B cell (primary cell): ENCODE measurements around the gene HTT. TPM values are rescaled to one million over a fixed set of nuclear protein-coding genes. Genes with fewer than 3 reads are reported as not detected.

Source experiments
- ATAC-seq: fragments of 200-7000 bp; cut with Tn5 transposase; one replicate; pipeline ENCODE4 v1.10.0; 2021; ENCODE audit warnings: low read depth, mild to moderate bottlenecking, moderate number of reproducible peaks, moderate library complexity
- CTCF ChIA-PET: fragments of 350-600 bp; sonication (Branson Sonifier 250); formaldehyde crosslinking; loops from one replicate; lab custom pipeline; 2021; ENCODE audit warnings: antibody characterized with exemption, inconsistent platforms; lab: Charles Lee
- POLR2A ChIA-PET: fragments of 350-600 bp; sonication (Branson Sonifier 250); formaldehyde crosslinking; loops from one replicate; lab custom pipeline; 2021; ENCODE audit warnings: antibody characterized with exemption; lab: Charles Lee
- DNase-seq: peaks from one replicate; pipeline ENCODE4 v3.0.0; 2013
- H2AFZ ChIP-seq: 2 replicates; pipeline ENCODE4 v1.6.1; 2012; ENCODE audit warnings: mild to moderate bottlenecking, low read depth, low read length; ENCODE audit not compliant: insufficient read depth, poor library complexity, severe bottlenecking
- H3K27ac ChIP-seq, 2 donors: 1 replicate in 1 of 2; 2 replicates in 1 of 2; pipeline ENCODE4 v1.5.1; 2012 to 2013; ENCODE audit warnings: low read length in 2 of 2, mild to moderate bottlenecking in 2 of 2, moderate library complexity in 1 of 2
- H3K27me3 ChIP-seq, 4 experiments: fragments of 200-600 bp in 1 of 4; sonication (generic) in 1 of 4; replicated peaks in 1 of 4; 1 replicate in 2 of 4; 2 replicates in 2 of 4; pipeline versions ENCODE4 v1.6.1 to v1.7.0; 2013 to 2016; ENCODE audit warnings: low read length in 3 of 4, mild to moderate bottlenecking in 2 of 4, mixed read lengths in 1 of 4, moderate library complexity in 1 of 4; ENCODE audit not compliant: insufficient read depth in 4 of 4, control insufficient read depth in 3 of 4; ENCODE audit errors: control extremely low read depth in 1 of 4
- H3K36me3 ChIP-seq, 2 experiments: replicated peaks in 1 of 2; 1 replicate in 1 of 2; 2 replicates in 1 of 2; pipeline versions ENCODE4 v1.6.1 to v1.7.1; 2013; ENCODE audit warnings: low read length in 1 of 2; ENCODE audit not compliant: insufficient read depth in 2 of 2, control insufficient read depth in 1 of 2; ENCODE audit errors: control extremely low read depth in 1 of 2, extremely low read depth in 1 of 2
- H3K4me1 ChIP-seq, 2 donors: fragments of 200-600 bp in 1 of 2; sonication (generic) in 1 of 2; 1 replicate in 1 of 2; 2 replicates in 1 of 2; pipeline versions ENCODE4 v1.5.1 to v1.6.1; 2013 to 2017; ENCODE audit warnings: low read length in 2 of 2; ENCODE audit not compliant: control insufficient read depth in 2 of 2, insufficient read depth in 2 of 2
- H3K4me2 ChIP-seq: replicated peaks from 2 replicates; pipeline ENCODE3; 2012; ENCODE audit warnings: mild to moderate bottlenecking, low read depth, low read length; ENCODE audit not compliant: poor library complexity, severe bottlenecking
- H3K4me3 ChIP-seq, 5 experiments: fragments of 200-600 bp in 1 of 5; sonication (generic) in 1 of 5; 1 replicate in 3 of 5; 2 replicates in 2 of 5; pipeline versions ENCODE4 v1.5.1 to v1.7.0; 2011 to 2016; ENCODE audit warnings: low read length in 4 of 5, mild to moderate bottlenecking in 4 of 5, low read depth in 2 of 5, control low read depth in 1 of 5, moderate library complexity in 1 of 5; ENCODE audit not compliant: insufficient read depth in 1 of 5; ENCODE audit errors: control extremely low read depth in 1 of 5, extremely low read depth in 1 of 5
- H3K79me2 ChIP-seq: fragments of 200-600 bp; sonication (generic); one replicate; pipeline ENCODE4 v1.6.0; 2016; ENCODE audit warnings: low read length; ENCODE audit not compliant: control insufficient read depth, insufficient read depth
- H3K9ac ChIP-seq: fragments of 200-600 bp; sonication (generic); 2 replicates; pipeline ENCODE4 v1.6.1; 2017; ENCODE audit warnings: mild to moderate bottlenecking, low read length, moderate library complexity
- H3K9me3 ChIP-seq, 3 donors: one replicate each; pipeline versions ENCODE4 v1.6.1 to v1.7.1; 2013; ENCODE audit warnings: low read length in 2 of 3; ENCODE audit not compliant: control insufficient read depth in 2 of 3, insufficient read depth in 1 of 3; ENCODE audit errors: control extremely low read depth in 1 of 3
- H4K20me1 ChIP-seq: 2 replicates; pipeline ENCODE4 v1.6.0; 2012; ENCODE audit warnings: mild to moderate bottlenecking, low read length; ENCODE audit not compliant: insufficient read depth, control insufficient read depth, poor library complexity, severe bottlenecking
- H3K27ac Mint-ChIP-seq: one replicate; pipeline ENCODE4 v1.8.0; 2021; ENCODE audit warnings: mixed read lengths
- H3K27me3 Mint-ChIP-seq: one replicate; pipeline ENCODE4 v1.8.0; 2021; ENCODE audit warnings: mixed read lengths
- H3K4me1 Mint-ChIP-seq: one replicate; pipeline ENCODE4 v1.8.0; 2021; ENCODE audit warnings: mixed read lengths
- H3K4me3 Mint-ChIP-seq: one replicate; pipeline ENCODE4 v1.8.0; 2021; ENCODE audit warnings: mixed read lengths
- H3K9me3 Mint-ChIP-seq: one replicate; pipeline ENCODE4 v1.8.0; 2022; ENCODE audit warnings: mixed read lengths; ENCODE audit not compliant: insufficient read depth
- CTCF ChIP-seq: fragments of 200-600 bp; IDR thresholded peaks from one replicate; pipeline ENCODE4 v1.8.0; 2022; ENCODE audit warnings: antibody characterized with exemption, mild to moderate bottlenecking
- EZH2 ChIP-seq: IDR thresholded peaks from 2 replicates; pipeline ENCODE4 v1.6.1; 2012; ENCODE audit warnings: borderline replicate concordance, low read depth, mild to moderate bottlenecking, moderate library complexity, low read length; ENCODE audit not compliant: insufficient read depth, poor library complexity, severe bottlenecking
- WGBS: methylation state at CpG from one replicate; pipeline ENCODE4 v1.1.5; 2013; ENCODE audit warnings: missing lambda C conversion rate; ENCODE audit not compliant: insufficient coverage; 5-methylcytosine and 5-hydroxymethylcytosine counted together
- intact Hi-C: fragments of 100-400 bp; cut with micrococcal nuclease; formaldehyde crosslinking; loops from one replicate; pipeline ENCODE4 v1.10.0; 2022
- polyA plus RNA-seq: library from polyadenylated mRNA; depleted of rRNA; stranded (reverse); fragments of >200 nt; gene quantifications from 2 replicates; pipeline ENCODE4 v1.2.3, GENCODE V29; 2012
- total RNA-seq, 2 donors: library from RNA; stranded (reverse); fragments of 120-200 nt in 1 of 2; gene quantifications; 1 replicate in 1 of 2; 2 replicates in 1 of 2; pipeline versions ENCODE4 v1.2.3 to v1.2.4, GENCODE V29; 2013 to 2022

The HTT gene
- total and polyA plus RNA-seq, 2 donors (not counting 1 experiment from before 2014, with no cell fraction given), result 52.8 to 195 TPM

- ATAC-seq, result peak; percentile 99
- no peak overlapping the region for H3K9ac ChIP-seq
- peak; percentile 86 for DNase-seq
- no peak overlapping the region for H3K4me2 ChIP-seq
- peaks cover 0 to 6% of the 10 kb centered on the region in 2 donors for H3K4me1 ChIP-seq
- Mint-ChIP-seq H3K9me3 (no peaks in the 10 kb centered on the region), H3K4me1 (peaks cover 8% of the 10 kb centered on the region), H3K4me3 (no peak overlapping the region), H3K27me3 (no peaks in the 10 kb centered on the region), H3K27ac (peak overlapping the region; percentile 82)
- no peak overlapping the region for H2AFZ ChIP-seq
- WGBS, result no CpG with 5 or more reads among the region's 7 CpGs
- H3K27ac ChIP-seq, result no peak overlapping the region
- peaks cover 14% of the 10 kb centered on the region for H4K20me1 ChIP-seq
- TF ChIP-seq EZH2 (no peak), CTCF (peak; percentile 96)
- no peaks in the 10 kb centered on the region for H3K9me3 ChIP-seq
- intact Hi-C loops, result loop anchor here (1.0 to 2.0 kb wide), 4 partner anchors 28 to 374 kb away; no protein-coding TSS in a partner anchor
- peaks cover 0 to 62% of the 10 kb centered on the region in 2 experiments for H3K36me3 ChIP-seq
- H3K27me3 ChIP-seq, result no peaks in the 10 kb centered on the region
- CTCF ChIA-PET, result interaction anchor here (0.6 to 4.0 kb wide), 19 partner anchors 9 to 774 kb away, joined by 3 to 29 read pairs (median 4); no protein-coding TSS in a partner anchor
- no peak overlapping the region for H3K4me3 ChIP-seq
- POLR2A ChIA-PET, result no interaction called here
- H3K79me2 ChIP-seq, result peaks cover 31% of the 10 kb centered on the region
These were observed 32.1 kb downstream of the HTT start for GRCh38 chr4:3106339-3107186.

GRCh38 chr4:3107271-3107670, 32.8 kb downstream of the HTT start:
- no peaks in the 10 kb centered on the region for H3K27me3 Mint-ChIP-seq
- H3K27ac Mint-ChIP-seq, result no peak overlapping the region
- H3K27ac ChIP-seq, result no peak overlapping the region
- peaks cover 8% of the 10 kb centered on the region for H3K4me1 Mint-ChIP-seq
- no peak overlapping the region for H3K4me3 Mint-ChIP-seq
- H3K9me3 Mint-ChIP-seq, result no peaks in the 10 kb centered on the region
- no peaks in the 10 kb centered on the region for H3K9me3 ChIP-seq
- no peak overlapping the region for H3K4me3 ChIP-seq
- ChIA-PET CTCF (interaction anchor here (0.6 to 4.0 kb wide), 20 partner anchors 8 to 374 kb away, joined by 3 to 29 read pairs (median 4); no protein-coding TSS in a partner anchor), POLR2A (no interaction called here)
- no peak overlapping the region for H3K9ac ChIP-seq
- no peaks in the 10 kb centered on the region for H3K27me3 ChIP-seq
- TF ChIP-seq CTCF (no peak), EZH2 (no peak)
- no peak for ATAC-seq
- peaks cover 0 to 67% of the 10 kb centered on the region in 2 experiments for H3K36me3 ChIP-seq
- no peak overlapping the region for H2AFZ ChIP-seq
- peaks cover 0 to 6% of the 10 kb centered on the region in 2 donors for H3K4me1 ChIP-seq
- 98% methylated on average over 4 of the region's 5 CpGs for WGBS
- intact Hi-C loops, result loop anchor here (2.0 kb wide), 1 partner anchor 28 kb away; no protein-coding TSS in a partner anchor
- H3K4me2 ChIP-seq, result no peak overlapping the region
- peaks cover 12% of the 10 kb centered on the region for H4K20me1 ChIP-seq
- DNase-seq, result no peak
- H3K79me2 ChIP-seq, result peaks cover 28% of the 10 kb centered on the region
